Stimulated activated CD4-positive, alpha-beta T cell treated with anti-CD3 and anti-CD28 coated beads, Interleukin-1b, Interleukin-23, amount 100 ng/mL, for 48 hours (primary cell): ENCODE data around the gene C7orf57.
A peak's percentile ranks its signal among the peaks of the same experiment; 100 is the strongest.

ENCODE experiments used
- DNase-seq: peaks from one replicate; pipeline ENCODE4 v3.0.0-alpha.2; 2020

C7orf57 gene

GRCh38 chr7:48087349-48087748 is 52.0 kb downstream of the C7orf57 start:
- no peak for DNase-seq

GRCh38 chr7:48088559-48089045 is 53.3 kb downstream of the C7orf57 start:
- no peak for DNase-seq

GRCh38 chr7:48089046-48090003 is 54.0 kb downstream of the C7orf57 start, which contains the start of gene UPP1:
Gene UPP1, plus strand, starts transcription at chr7:48089265. Its CDS starts 5,519 bp downstream, at chr7:48094784.
- DNase-seq = peak; percentile 89

GRCh38 chr7:48090095-48090805 is 54.9 kb downstream of the C7orf57 start:
- DNase-seq = no peak

- DNase-seq = no peak
Observed at GRCh38 chr7:48091506-48092433, 56.4 kb downstream of the C7orf57 start.

GRCh38 chr7:48094861-48095293 is 59.5 kb downstream of the C7orf57 start:
- no peak for DNase-seq

- DNase-seq = no peak
Observed at GRCh38 chr7:48096273-48096672, 60.9 kb downstream of the C7orf57 start.

- DNase-seq = no peak
Observed at GRCh38 chr7:48097521-48098231, 62.3 kb downstream of the C7orf57 start.

- no peak for DNase-seq
Observed at GRCh38 chr7:48098846-48099245, 63.5 kb downstream of the C7orf57 start.

GRCh38 chr7:48099781-48100180 is 64.4 kb downstream of the C7orf57 start:
- no peak for DNase-seq

GRCh38 chr7:48101352-48101751 is 66.0 kb downstream of the C7orf57 start:
- DNase-seq = no peak

GRCh38 chr7:48101968-48102367 is 66.6 kb downstream of the C7orf57 start:
- no peak for DNase-seq

- DNase-seq = no peak
Observed at GRCh38 chr7:48102530-48102929, 67.2 kb downstream of the C7orf57 start.

GRCh38 chr7:48105045-48105444 is 69.7 kb downstream of the C7orf57 start:
- no peak for DNase-seq

- DNase-seq = no peak
Observed at GRCh38 chr7:48106906-48107659, 71.7 kb downstream of the C7orf57 start.

GRCh38 chr7:48107926-48108472 is 72.7 kb downstream of the C7orf57 start:
- DNase-seq = no peak

- no peak for DNase-seq
Observed at GRCh38 chr7:48108959-48109847, 73.9 kb downstream of the C7orf57 start.

GRCh38 chr7:48109848-48110663 is 74.7 kb downstream of the C7orf57 start:
- DNase-seq = peak; percentile 85

- DNase-seq = no peak
Observed at GRCh38 chr7:48110868-48111267, 75.5 kb downstream of the C7orf57 start.
